GM15510 (cell line): ENCODE data around the gene CHD3.

ENCODE experiments used
- POLR2A ChIP-seq: IDR thresholded peaks from 3 replicates; pipeline ENCODE4 v1.6.1; 2011; ENCODE audit warnings: borderline replicate concordance; ENCODE audit not compliant: insufficient read length; ENCODE audit errors: extremely low read depth

The CHD3 gene

DNA sequence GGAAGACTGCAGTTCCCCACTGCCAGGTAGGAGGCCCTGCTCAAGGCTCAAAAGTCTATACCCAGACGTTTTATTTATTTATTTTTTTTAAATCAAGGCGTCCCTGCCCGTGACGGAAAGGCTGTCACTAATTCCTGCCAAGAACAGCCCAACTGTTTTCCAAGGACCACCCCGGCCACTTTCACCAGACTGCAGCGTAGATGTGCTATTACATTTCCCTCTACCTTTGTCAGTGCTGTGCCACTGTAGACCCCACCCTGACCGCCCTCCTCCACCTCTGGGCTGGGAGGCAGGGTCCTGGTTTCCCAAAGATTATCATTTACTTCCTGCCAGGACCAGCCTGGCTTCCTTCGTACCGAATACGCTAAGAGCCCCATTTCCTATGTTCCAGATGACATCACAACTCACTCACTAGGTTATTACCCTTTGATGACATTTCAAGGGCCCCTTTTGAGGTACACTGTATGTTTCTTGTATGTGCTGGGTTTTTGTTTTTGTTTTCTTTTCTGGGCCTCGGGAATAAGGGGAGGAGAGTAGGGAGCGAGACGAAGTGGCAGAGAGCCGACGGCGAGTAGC, 33.8 kb downstream of the CHD3 start:
- TF ChIP-seq POLR2A, result no peak

DNA sequence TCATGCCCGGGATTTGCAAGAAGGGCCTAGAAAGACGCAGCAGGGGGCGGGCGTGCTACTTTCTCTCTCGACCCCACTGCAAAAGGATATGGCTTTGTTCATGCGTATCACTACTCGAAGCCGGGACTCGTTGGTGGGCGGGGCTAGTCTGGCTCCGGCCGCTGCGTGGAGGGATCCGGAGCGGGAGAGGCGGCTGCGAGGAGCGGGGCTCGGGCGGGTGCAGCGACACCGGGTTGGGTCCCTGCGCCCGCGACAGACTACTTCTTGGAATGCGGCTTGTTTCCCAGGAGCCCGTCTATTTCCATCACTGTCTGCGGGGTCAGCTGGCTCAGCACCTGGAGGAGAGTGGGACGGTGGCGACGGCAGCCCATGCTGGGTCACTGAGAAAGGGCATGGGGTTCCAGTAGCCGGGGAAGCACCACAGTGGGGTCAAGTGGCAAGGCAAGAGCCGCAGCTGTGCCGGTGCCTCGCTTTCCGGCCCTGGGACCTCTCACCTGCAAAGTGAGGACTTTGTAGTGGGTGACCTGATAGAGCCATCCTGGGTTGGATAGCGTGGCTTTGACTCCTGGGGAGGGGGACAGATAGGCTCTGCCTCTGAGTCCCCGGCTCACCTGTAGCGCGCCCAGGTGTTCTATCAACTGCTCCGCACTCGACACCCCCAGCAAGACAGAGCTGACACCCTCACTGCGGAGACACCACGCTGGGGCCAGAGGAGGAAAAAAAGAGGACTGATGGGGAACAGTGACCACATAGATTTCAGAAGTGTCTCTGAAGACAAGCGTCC, 34.4 kb downstream of the CHD3 start:
- peak; percentile 20 for TF ChIP-seq POLR2A

- TF ChIP-seq POLR2A, result no peak
Measured at GRCh38 chr17:7927596-7927995, 39.0 kb downstream of the CHD3 start.

DNA sequence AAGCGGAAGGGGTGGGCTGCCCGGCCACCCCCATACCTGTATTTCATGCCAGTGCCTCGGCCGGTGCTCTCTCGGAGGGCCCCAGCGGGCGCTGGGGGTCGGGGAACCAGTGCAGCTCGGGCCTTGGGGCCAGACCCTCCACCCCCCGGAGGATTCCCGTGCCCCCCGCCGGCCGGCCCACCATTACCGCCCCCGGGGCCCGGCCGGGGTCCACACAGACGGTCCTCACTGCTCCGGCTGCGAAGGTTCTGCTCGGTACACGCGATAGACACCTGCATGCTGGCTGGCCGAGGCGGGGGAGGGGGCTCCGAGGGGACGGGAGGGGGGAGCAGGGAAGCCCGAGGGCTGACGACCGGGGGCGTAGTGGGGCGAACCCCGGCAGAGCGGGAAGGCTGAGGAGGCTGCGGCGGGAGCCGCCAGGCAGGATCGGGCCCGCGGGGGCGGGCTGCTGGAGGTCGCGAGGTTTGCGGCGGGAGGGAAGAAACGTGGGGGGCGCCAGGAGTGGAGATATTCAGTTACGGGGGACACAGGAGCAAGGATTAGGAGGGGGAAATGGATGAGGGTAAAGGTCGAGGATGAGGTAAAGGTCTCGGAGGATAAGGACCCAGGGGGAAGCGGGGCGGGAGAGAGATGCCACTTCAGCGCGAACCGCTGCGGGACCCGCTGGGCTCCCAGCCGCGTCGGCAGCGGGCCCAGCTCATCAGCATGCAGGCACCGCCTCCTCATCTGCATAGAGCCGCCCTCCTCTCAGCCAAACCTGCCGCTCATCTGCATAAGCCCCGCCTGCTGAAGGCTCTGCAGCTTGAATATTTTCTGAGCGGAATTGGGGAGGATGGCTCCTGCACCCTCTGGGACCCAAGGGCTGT, 40.8 kb downstream of the CHD3 start, which contains the start of gene KCNAB3:
TSS of gene KCNAB3 (minus strand) at position 699 of the 866 bp plus-strand sequence. CDS start at position 278, 421 bp downstream.
- no peak for TF ChIP-seq POLR2A

DNA sequence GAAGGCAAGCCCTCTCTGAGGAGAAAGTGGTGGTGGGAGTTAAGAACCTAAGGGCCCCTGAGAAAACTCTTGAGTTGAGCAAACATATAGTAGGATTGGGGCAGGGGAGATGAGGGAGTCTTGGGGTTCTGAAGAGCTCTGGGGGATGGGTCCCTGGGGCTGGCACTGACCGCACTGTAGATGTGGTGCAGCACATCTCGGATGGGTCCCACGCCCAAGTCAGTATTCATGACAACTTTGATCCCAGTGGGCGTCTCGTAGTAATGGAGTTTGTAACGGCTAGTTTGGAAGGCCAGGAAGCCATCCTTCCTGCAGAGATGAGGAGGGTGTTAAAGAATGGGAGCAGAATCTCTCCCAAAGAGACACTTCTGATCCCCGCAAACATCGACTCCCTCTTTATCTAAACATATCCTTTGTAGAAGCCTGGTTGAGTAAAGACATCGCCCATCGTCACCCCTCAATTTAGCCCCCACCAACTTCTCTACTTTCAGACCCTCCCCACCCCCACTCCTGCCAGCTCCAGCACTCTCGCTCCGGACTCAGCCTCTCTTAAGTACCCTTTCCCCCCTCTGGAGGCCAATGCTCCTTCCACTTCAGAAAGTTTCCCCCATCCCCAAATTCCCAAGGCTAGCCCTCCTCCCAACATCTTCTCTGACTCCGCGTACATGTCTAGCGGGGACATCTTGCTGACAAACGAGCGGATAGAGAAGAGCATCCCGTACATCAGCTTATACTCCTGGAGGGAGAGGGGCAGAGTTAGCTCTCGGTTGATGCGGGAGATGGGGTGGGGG, 42.4 kb downstream of the CHD3 start:
- no peak for TF ChIP-seq POLR2A

- TF ChIP-seq POLR2A, result peak; percentile 59
Measured at GRCh38 chr17:7931709-7932482, 43.3 kb downstream of the CHD3 start, which contains the start of the genes CNTROB and TRAPPC1. Gene CNTROB, plus strand, starts transcription at chr17:7932206. Its CDS starts 874 bp downstream, at chr17:7933080. Gene TRAPPC1, minus strand, starts transcription at chr17:7931946. Its CDS starts 117 bp downstream, at chr17:7931829.

GRCh38 chr17:7932483-7932891, 43.9 kb downstream of the CHD3 start:
- TF ChIP-seq POLR2A, result no peak

GRCh38 chr17:7932949-7933348, 44.4 kb downstream of the CHD3 start:
- TF ChIP-seq POLR2A, result no peak

DNA sequence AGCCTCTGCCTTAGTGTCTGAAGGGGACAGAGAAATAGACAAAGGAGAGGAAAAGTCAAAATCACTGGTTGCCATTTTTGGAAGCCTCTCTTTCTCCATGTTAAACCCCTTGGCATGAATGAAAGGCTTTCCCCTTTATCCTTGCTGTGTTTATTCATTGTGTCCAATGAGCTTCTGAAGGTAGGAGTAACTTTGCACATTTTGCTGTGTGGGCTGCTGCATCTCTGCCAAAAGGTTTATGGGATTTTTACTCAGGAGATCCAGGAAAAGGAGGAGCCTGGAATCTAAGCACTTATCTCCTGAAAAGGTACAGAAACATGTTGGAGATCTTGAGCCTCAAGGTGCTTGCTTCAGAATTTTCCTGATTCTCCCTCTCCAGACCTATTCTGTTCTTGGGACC, 47.3 kb downstream of the CHD3 start:
- no peak for TF ChIP-seq POLR2A

DNA sequence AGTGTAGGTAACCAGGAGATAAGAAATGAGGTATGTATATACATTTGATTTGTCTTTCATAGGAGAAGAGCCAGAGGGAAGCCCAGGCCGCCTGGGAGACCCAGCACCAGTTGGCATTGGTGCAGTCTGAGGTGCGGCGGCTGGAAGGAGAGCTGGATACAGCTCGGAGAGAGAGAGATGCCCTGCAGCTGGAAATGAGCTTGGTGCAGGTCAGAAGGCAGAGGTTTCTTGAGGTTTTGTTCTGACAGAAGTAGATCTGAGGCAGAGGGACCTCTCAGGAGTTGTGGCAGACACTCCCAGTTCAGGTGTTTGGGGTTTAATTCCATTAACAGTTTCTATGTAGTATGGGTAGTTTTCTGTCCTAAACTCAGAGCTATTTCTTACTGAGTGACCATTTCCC, 51.4 kb downstream of the CHD3 start:
- TF ChIP-seq POLR2A, result no peak

DNA sequence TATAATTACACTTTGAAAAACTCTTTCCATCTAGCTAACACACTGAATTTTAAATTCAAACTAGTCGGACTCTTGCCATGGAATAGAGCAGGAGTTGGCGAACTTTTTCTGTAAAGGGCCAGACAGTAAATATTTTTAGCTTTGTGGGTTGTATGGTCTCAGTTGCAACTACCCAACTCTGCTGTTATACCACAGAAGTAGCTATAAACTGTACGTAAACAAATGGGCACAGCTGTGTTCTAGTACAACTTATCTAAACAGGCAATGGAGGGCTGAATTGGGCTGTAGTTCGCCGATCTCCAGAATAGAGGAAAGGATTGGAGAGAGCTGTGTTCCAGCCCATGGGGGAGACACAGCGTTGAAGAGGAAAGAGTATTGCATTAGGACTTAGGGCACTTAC, 52.2 kb downstream of the CHD3 start:
- TF ChIP-seq POLR2A, result no peak

- TF ChIP-seq POLR2A, result no peak
Measured at GRCh38 chr17:7943291-7943690, 54.7 kb downstream of the CHD3 start.

DNA sequence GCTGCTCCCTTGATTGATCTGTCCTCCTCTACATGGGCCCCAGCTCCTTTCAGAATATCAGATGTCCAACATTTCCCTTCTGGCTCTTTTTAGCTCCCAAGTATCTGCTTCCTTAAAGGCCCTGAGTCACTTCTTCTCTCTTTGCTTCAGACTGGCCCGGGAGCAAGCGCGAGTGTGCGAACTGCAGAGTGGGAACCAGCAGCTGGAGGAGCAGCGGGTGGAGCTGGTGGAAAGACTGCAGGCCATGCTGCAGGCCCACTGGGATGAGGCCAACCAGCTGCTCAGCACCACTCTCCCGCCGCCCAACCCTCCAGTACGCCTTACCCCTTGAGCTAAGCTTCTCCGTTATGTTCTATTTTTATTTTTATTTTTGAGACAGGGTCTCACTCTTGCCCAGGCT, 55.7 kb downstream of the CHD3 start:
- no peak for TF ChIP-seq POLR2A
